HL-60 (cell line): ENCODE measurements around the gene TP53INP2.

Experiments used
- DNase-seq, 2 experiments: peaks; one replicate each; pipeline ENCODE4 v3.0.0-alpha.2; 2010 to 2020; ENCODE audit warnings: low read depth in 1 of 2, low spot score in 1 of 2
- H3K27ac ChIP-seq: fragments of 250-450 bp; sonication (Bioruptor Pico); replicated peaks from 2 replicates; pipeline ENCODE4 v1.5.1; 2020; ENCODE audit warnings: mild to moderate bottlenecking, moderate library complexity
- H3K27me3 ChIP-seq: fragments of 250-450 bp; sonication (Bioruptor Pico); 2 replicates; pipeline ENCODE4 v1.5.1; 2021; ENCODE audit warnings: mild to moderate bottlenecking, moderate library complexity; ENCODE audit not compliant: insufficient read depth, poor library complexity, severe bottlenecking
- H3K4me3 ChIP-seq: replicated peaks from 2 replicates; pipeline ENCODE4 v1.5.1; 2011; ENCODE audit warnings: mild to moderate bottlenecking, control low read depth, low read length; ENCODE audit not compliant: insufficient read depth
- GABPA ChIP-seq: IDR thresholded peaks from 2 replicates; pipeline ENCODE4 v1.6.1; 2012; ENCODE audit warnings: low read depth
- POLR2AphosphoS5 ChIP-seq: IDR thresholded peaks from 2 replicates; pipeline ENCODE4 v1.6.1; 2012; ENCODE audit warnings: low read depth
- REST ChIP-seq: IDR thresholded peaks from 2 replicates; pipeline ENCODE4 v1.6.1; 2012; ENCODE audit warnings: low read depth; ENCODE audit not compliant: insufficient replicate concordance
- SPI1 ChIP-seq: IDR thresholded peaks from 2 replicates; pipeline ENCODE4 v1.6.1; 2012; ENCODE audit warnings: low read depth, mild to moderate bottlenecking, borderline replicate concordance
- TF ChIP-seq, protein P1 (sequence below): IDR thresholded peaks from one replicate; pipeline ENCODE4 v1.5.1; 2011; ENCODE audit warnings: low read length, control low read depth, inconsistent platforms; ENCODE audit not compliant: insufficient read depth

Gene TP53INP2

GRCh38 chr20:34705008-34705396, 858 bp downstream of the TP53INP2 start:
- DNase-seq = peak in 1 of 2 experiments; percentile 8
- H3K4me3 ChIP-seq = peak overlapping the region; percentile 93
- no peaks in the 10 kb centered on the region for H3K27me3 ChIP-seq
- peak overlapping the region; percentile 14 for H3K27ac ChIP-seq
- no peak for TF ChIP-seq POLR2AphosphoS5
- TF ChIP-seq SPI1 = no peak
- TF ChIP-seq, protein P1, sequence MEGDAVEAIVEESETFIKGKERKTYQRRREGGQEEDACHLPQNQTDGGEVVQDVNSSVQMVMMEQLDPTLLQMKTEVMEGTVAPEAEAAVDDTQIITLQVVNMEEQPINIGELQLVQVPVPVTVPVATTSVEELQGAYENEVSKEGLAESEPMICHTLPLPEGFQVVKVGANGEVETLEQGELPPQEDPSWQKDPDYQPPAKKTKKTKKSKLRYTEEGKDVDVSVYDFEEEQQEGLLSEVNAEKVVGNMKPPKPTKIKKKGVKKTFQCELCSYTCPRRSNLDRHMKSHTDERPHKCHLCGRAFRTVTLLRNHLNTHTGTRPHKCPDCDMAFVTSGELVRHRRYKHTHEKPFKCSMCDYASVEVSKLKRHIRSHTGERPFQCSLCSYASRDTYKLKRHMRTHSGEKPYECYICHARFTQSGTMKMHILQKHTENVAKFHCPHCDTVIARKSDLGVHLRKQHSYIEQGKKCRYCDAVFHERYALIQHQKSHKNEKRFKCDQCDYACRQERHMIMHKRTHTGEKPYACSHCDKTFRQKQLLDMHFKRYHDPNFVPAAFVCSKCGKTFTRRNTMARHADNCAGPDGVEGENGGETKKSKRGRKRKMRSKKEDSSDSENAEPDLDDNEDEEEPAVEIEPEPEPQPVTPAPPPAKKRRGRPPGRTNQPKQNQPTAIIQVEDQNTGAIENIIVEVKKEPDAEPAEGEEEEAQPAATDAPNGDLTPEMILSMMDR = no peak
- TF ChIP-seq REST = no peak
- no peak for TF ChIP-seq GABPA

- DNase-seq = peak in 1 of 2 experiments; percentile 56
- Histone ChIP-seq H3K4me3 (no peak overlapping the region), H3K27ac (no peak overlapping the region), H3K27me3 (no peaks in the 10 kb centered on the region)
- TF ChIP-seq, protein P1 = no peak
- TF ChIP-seq POLR2AphosphoS5 (no peak), REST (no peak), SPI1 (no peak), GABPA (no peak)
These were observed 1.5 kb downstream of the TP53INP2 start for GRCh38 chr20:34705397-34706301.

DNA sequence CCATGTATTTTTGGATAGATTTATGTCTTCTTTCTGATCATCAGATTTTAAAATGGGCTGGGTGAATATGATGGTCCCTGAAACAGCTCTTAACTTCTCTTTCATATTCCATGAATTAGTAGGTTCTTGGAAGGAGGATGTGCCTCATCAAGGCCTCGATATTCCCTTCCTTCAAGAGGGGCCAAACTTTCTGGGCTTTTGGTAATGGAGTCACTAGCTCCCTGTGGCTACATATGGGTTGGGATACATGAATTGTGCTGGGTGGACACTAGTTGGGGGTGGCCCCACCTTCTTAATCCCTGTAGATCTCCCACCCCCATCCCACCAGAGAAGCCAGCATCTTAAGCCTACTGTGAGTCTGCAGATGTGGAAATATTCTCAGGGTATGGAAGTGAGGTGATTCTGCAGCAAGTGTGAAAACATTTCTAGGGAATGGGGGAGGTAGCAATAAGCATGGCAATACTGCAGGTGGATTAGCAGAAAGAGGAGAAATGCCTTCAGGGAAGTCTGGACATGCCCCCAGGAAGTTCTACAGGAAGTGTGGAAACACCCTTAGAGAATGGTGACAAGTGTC, 2.2 kb downstream of the TP53INP2 start:
- H3K4me3 ChIP-seq = no peak overlapping the region
- H3K27ac ChIP-seq = no peak overlapping the region

More for the DNA sequence above, 2.2 kb downstream of the TP53INP2 start:
- DNase-seq = peak in 1 of 2 experiments; percentile 21
- no peaks in the 10 kb centered on the region for H3K27me3 ChIP-seq
- TF ChIP-seq GABPA = no peak
- no peak for TF ChIP-seq SPI1
- no peak for TF ChIP-seq POLR2AphosphoS5
- TF ChIP-seq, protein P1 = no peak
- no peak for TF ChIP-seq REST
